Endothelial cell (in vitro differentiated cells): ENCODE data around the gene ASB14. TPM values are rescaled to one million over a fixed set of nuclear protein-coding genes. Genes with fewer than 3 reads are reported as not detected.

ENCODE experiments used
- DNase-seq: peaks from one replicate; pipeline ENCODE4 v3.0.0; 2021; ENCODE audit warnings: low spot score
- H3K27ac Mint-ChIP-seq: one replicate; pipeline ENCODE4 v1.8.0; 2021; ENCODE audit warnings: mixed read lengths, inconsistent platforms; ENCODE audit not compliant: unreplicated experiment
- H3K27me3 Mint-ChIP-seq: one replicate; pipeline ENCODE4 v1.8.0; 2021; ENCODE audit warnings: mild to moderate bottlenecking, moderate library complexity, mixed read lengths, inconsistent platforms; ENCODE audit not compliant: unreplicated experiment
- H3K36me3 Mint-ChIP-seq: one replicate; pipeline ENCODE4 v1.8.0; 2021; ENCODE audit warnings: mild to moderate bottlenecking, low read depth, mixed read lengths, inconsistent platforms; ENCODE audit not compliant: unreplicated experiment
- H3K4me1 Mint-ChIP-seq: one replicate; pipeline ENCODE4 v1.8.0; 2021; ENCODE audit warnings: mild to moderate bottlenecking, mixed read lengths, inconsistent platforms; ENCODE audit not compliant: unreplicated experiment
- H3K4me3 Mint-ChIP-seq: one replicate; pipeline ENCODE4 v1.8.0; 2021; ENCODE audit warnings: mild to moderate bottlenecking, mixed read lengths, inconsistent platforms; ENCODE audit not compliant: unreplicated experiment
- H3K9me3 Mint-ChIP-seq: one replicate; pipeline ENCODE4 v1.8.0; 2021; ENCODE audit warnings: mixed read lengths, inconsistent platforms; ENCODE audit not compliant: unreplicated experiment
- total RNA-seq: library from RNA; stranded (reverse); fragmentation: NEBNext Ultra II Directional; extraction: Animal tissue kit (Norgen Biotek cat#: 25700); gene quantifications from one replicate; pipeline ENCODE4 v1.2.1, GENCODE V29; 2021; ENCODE audit not compliant: unreplicated experiment
- TF ChIP-seq, protein P1 (sequence below): fragments of 200-600 bp; sonication (generic); IDR thresholded peaks from one replicate; pipeline ENCODE4 v1.5.0; 2021; ENCODE audit warnings: antibody characterized with exemption; ENCODE audit not compliant: unreplicated experiment

ASB14 gene
- total RNA-seq, 1 donor from 2014 or later = not detected

DNA sequence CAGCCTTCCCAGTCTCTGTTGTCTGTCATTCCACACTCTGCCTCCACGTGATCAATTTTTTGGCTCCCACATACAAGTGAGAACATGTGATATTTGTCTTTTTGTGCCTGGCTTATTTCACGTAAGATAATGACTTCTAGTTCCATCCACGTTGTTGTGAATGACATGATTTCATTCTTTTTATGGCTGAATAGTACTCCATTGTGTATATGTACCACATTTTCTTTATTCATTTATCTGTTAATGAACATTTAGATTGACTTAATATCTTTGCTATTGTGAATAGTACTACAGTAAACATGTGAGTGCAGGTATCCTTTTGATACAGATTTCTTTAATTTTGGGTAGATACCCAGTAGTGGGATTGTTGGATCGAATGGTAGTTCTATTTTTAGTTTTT is 31.4 kb downstream of the ASB14 start:
- Mint-ChIP-seq H3K4me3 (peak overlapping the region; percentile 71), H3K27ac (no peak overlapping the region), H3K36me3 (peaks cover 33% of the 10 kb centered on the region), H3K27me3 (peaks cover 2% of the 10 kb centered on the region), H3K9me3 (no peaks in the 10 kb centered on the region), H3K4me1 (no peaks in the 10 kb centered on the region)
- TF ChIP-seq, protein P1, sequence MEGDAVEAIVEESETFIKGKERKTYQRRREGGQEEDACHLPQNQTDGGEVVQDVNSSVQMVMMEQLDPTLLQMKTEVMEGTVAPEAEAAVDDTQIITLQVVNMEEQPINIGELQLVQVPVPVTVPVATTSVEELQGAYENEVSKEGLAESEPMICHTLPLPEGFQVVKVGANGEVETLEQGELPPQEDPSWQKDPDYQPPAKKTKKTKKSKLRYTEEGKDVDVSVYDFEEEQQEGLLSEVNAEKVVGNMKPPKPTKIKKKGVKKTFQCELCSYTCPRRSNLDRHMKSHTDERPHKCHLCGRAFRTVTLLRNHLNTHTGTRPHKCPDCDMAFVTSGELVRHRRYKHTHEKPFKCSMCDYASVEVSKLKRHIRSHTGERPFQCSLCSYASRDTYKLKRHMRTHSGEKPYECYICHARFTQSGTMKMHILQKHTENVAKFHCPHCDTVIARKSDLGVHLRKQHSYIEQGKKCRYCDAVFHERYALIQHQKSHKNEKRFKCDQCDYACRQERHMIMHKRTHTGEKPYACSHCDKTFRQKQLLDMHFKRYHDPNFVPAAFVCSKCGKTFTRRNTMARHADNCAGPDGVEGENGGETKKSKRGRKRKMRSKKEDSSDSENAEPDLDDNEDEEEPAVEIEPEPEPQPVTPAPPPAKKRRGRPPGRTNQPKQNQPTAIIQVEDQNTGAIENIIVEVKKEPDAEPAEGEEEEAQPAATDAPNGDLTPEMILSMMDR = no peak
- no peak for DNase-seq

DNA sequence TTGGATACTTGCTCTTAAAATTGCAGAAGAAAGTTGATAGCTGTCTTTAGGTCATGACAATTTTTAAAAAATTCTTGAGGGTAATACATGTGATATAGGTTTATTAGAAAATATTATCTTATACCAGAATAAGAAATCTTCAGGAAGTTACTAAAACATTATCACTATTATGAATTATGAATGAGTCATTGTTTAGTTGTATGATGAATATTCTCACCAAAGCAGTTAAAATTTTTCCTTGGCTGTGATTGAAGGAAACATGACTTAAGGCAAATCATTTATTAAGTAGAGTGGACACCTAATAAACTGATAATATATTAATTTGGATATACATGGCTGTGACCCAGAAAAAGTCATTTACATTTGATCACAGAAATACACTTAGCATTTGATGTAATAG is 34.8 kb downstream of the ASB14 start:
- TF ChIP-seq, protein P1 = no peak
- peaks cover 15% of the 10 kb centered on the region for H3K36me3 Mint-ChIP-seq
- peaks cover 2% of the 10 kb centered on the region for H3K27me3 Mint-ChIP-seq
- no peak overlapping the region for H3K27ac Mint-ChIP-seq
- H3K9me3 Mint-ChIP-seq = no peaks in the 10 kb centered on the region
- no peaks in the 10 kb centered on the region for H3K4me1 Mint-ChIP-seq
- no peak overlapping the region for H3K4me3 Mint-ChIP-seq
- DNase-seq = no peak

DNA sequence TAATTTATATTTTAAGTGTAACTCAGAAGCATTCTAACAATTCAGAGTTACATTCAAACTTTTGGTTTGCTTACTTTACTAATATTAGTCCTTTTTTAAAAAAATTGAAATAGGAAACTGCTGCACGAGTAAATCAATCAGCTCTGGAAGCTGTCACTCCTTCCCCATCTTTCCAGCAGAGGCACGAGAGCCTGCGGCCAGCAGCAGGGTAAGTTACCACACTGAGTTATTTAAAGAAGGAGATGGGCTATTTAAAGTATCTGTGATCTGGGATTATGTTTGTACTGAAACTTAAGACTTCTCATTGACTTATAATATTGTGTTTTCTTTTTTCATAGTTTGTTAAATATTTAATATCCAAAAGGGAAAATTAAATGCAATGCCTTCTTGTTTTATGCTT is 35.6 kb downstream of the ASB14 start:
- no peak overlapping the region for H3K27ac Mint-ChIP-seq
- H3K27me3 Mint-ChIP-seq = no peaks in the 10 kb centered on the region
- peaks cover 8% of the 10 kb centered on the region for H3K36me3 Mint-ChIP-seq
- no peaks in the 10 kb centered on the region for H3K4me1 Mint-ChIP-seq
- no peak overlapping the region for H3K4me3 Mint-ChIP-seq
- TF ChIP-seq, protein P1 = no peak
- no peak for DNase-seq
- no peaks in the 10 kb centered on the region for H3K9me3 Mint-ChIP-seq

DNA sequence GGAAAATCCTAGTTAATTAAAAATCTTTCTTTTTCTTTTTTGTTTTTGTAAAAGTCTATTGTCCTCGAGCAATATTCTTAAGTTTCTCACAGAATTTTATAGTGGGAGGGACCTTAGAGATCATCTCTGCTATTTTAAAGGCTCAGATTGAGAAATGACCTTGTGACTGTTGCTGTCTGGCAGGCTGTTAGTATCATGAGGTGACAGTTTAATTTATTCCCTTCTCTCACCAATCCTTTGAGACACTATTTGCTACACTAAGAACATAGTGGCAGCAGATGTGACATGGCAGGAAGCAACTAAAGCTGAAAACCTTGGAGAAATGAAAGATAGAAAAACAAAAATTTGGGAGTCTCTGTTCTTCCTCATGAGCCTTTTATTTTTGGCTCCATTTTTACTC is 40.1 kb downstream of the ASB14 start:
- Mint-ChIP-seq H3K4me1 (no peaks in the 10 kb centered on the region), H3K4me3 (no peak overlapping the region), H3K9me3 (no peaks in the 10 kb centered on the region), H3K27ac (no peak overlapping the region), H3K36me3 (no peaks in the 10 kb centered on the region), H3K27me3 (no peaks in the 10 kb centered on the region)
- TF ChIP-seq, protein P1 = no peak
- no peak for DNase-seq

DNA sequence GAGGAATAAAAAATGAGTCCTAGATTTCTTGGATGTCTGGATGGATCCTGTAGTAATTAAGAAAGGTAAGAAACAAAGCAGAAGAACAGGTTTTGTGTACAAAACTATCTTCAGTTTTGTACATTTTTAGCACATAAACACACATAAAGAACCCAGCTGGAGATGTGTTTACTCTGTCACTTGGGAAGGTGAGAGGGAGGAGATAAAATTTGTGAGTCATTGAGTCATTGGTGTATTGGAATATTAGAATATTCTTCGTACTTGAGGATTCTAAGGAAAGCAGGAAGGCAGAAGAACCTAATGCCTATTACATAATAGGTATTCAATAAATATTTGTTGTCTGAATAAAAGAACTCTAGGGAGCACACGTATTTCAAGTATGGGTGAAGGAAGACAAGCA is 47.5 kb downstream of the ASB14 start:
- no peak for DNase-seq
- Mint-ChIP-seq H3K36me3 (peaks cover 5% of the 10 kb centered on the region), H3K4me1 (no peaks in the 10 kb centered on the region), H3K27me3 (no peaks in the 10 kb centered on the region), H3K4me3 (no peak overlapping the region), H3K9me3 (no peaks in the 10 kb centered on the region), H3K27ac (no peak overlapping the region)
- TF ChIP-seq, protein P1 = no peak
